Measurements from ENCODE around the gene TRAPPC2. TPM values are rescaled to one million over a fixed set of nuclear protein-coding genes. Genes with fewer than 3 reads are reported as not detected.

The TRAPPC2 gene
- total RNA-seq, 4 donors from 2014 or later = 13.1 to 20.4 (median 15.2) TPM

- TF ChIP-seq POLR2A (IDR thresholded peaks at IDR 0.05; ENCODE audit: low read depth) (no peak), POLR2AphosphoS5 (IDR thresholded peaks at IDR 0.05) (no peak), CTCF (IDR thresholded peaks at IDR 0.05) (no peak), EP300 (IDR thresholded peaks at IDR 0.05) (no peak)
- Histone ChIP-seq H3K27me3 (no peaks in the 10 kb centered on the region), H3K27ac (replicated peaks in 1 of 4) (no peak overlapping the region), H3K4me3 (no peak overlapping the region), H3K4me1 (peaks cover 29 to 72% (median 69%) of the 10 kb centered on the region in 4 donors), H3K36me3 (no peaks in the 10 kb centered on the region), H3K9me3 (no peaks in the 10 kb centered on the region)
- WGBS = 83% methylated on average over 1 of the region's 1 CpG
- DNase-seq (ENCODE audit: extremely low spot score) = no peak
- intact Hi-C loops (cut with DNase I) = no loop called here
Measured at GRCh38 chrX:13697976-13698375, 36.4 kb downstream of the TRAPPC2 start.

GRCh38 chrX:13697455-13697854 is 37.0 kb downstream of the TRAPPC2 start:
- intact Hi-C loops (cut with DNase I) = no loop called here
- Histone ChIP-seq H3K27ac (replicated peaks in 1 of 4) (no peak overlapping the region), H3K36me3 (no peaks in the 10 kb centered on the region), H3K4me1 (peaks cover 29 to 73% (median 70%) of the 10 kb centered on the region in 4 donors), H3K9me3 (no peaks in the 10 kb centered on the region), H3K4me3 (no peak overlapping the region), H3K27me3 (no peaks in the 10 kb centered on the region)
- TF ChIP-seq CTCF (IDR thresholded peaks at IDR 0.05) (no peak), POLR2AphosphoS5 (IDR thresholded peaks at IDR 0.05) (no peak), POLR2A (IDR thresholded peaks at IDR 0.05; ENCODE audit: low read depth) (no peak), EP300 (IDR thresholded peaks at IDR 0.05) (no peak)
- DNase-seq (ENCODE audit: extremely low spot score) = no peak
- 87% methylated on average over 2 of the region's 2 CpGs for WGBS

GRCh38 chrX:13695601-13696115 is 38.8 kb downstream of the TRAPPC2 start:
- H3K27ac ChIP-seq (replicated peaks in 1 of 4) = no peak overlapping the region
- no peak for TF ChIP-seq POLR2A (IDR thresholded peaks at IDR 0.05; ENCODE audit: low read depth)
- no peak for TF ChIP-seq POLR2AphosphoS5 (IDR thresholded peaks at IDR 0.05)
- no peak for TF ChIP-seq CTCF (IDR thresholded peaks at IDR 0.05)
- no peak for TF ChIP-seq EP300 (IDR thresholded peaks at IDR 0.05)
- intact Hi-C loops (cut with DNase I) = no loop called here
- no peaks in the 10 kb centered on the region for H3K36me3 ChIP-seq
- peaks cover 42 to 83% (median 81%) of the 10 kb centered on the region in 4 donors for H3K4me1 ChIP-seq
- 90% methylated on average over 4 of the region's 4 CpGs for WGBS
- H3K4me3 ChIP-seq = no peak overlapping the region
- DNase-seq (ENCODE audit: extremely low spot score) = no peak
- no peaks in the 10 kb centered on the region for H3K9me3 ChIP-seq
- no peaks in the 10 kb centered on the region for H3K27me3 ChIP-seq

- Histone ChIP-seq H3K9me3 (no peaks in the 10 kb centered on the region), H3K27me3 (no peaks in the 10 kb centered on the region), H3K4me1 (peaks cover 42 to 82% (median 81%) of the 10 kb centered on the region in 4 donors), H3K27ac (replicated peaks in 1 of 4) (peak overlapping the region in 1 of 4 donors; percentile 17), H3K36me3 (no peaks in the 10 kb centered on the region), H3K4me3 (no peak overlapping the region)
- no peak for DNase-seq (ENCODE audit: extremely low spot score)
- 66% methylated on average over 8 of the region's 8 CpGs for WGBS
- no peak for TF ChIP-seq CTCF (IDR thresholded peaks at IDR 0.05)
- no peak for TF ChIP-seq POLR2A (IDR thresholded peaks at IDR 0.05; ENCODE audit: low read depth)
- no peak for TF ChIP-seq POLR2AphosphoS5 (IDR thresholded peaks at IDR 0.05)
- TF ChIP-seq EP300 (IDR thresholded peaks at IDR 0.05) = no peak
- intact Hi-C loops (cut with DNase I) = no loop called here
Measured at GRCh38 chrX:13694983-13695382, 39.4 kb downstream of the TRAPPC2 start.

GRCh38 chrX:13694359-13694758 is 40.1 kb downstream of the TRAPPC2 start:
- no peak overlapping the region for H3K4me3 ChIP-seq
- no peaks in the 10 kb centered on the region for H3K9me3 ChIP-seq
- H3K27ac ChIP-seq (replicated peaks in 1 of 4) = peak overlapping the region in 1 of 4 donors; percentile 17
- no peaks in the 10 kb centered on the region for H3K36me3 ChIP-seq
- intact Hi-C loops (cut with DNase I) = no loop called here
- no peaks in the 10 kb centered on the region for H3K27me3 ChIP-seq
- WGBS = 73% methylated on average over 2 of the region's 2 CpGs
- DNase-seq (ENCODE audit: extremely low spot score) = no peak
- peaks cover 37 to 78% (median 76%) of the 10 kb centered on the region in 4 donors for H3K4me1 ChIP-seq
- TF ChIP-seq POLR2AphosphoS5 (IDR thresholded peaks at IDR 0.05) (no peak), POLR2A (IDR thresholded peaks at IDR 0.05; ENCODE audit: low read depth) (no peak), EP300 (IDR thresholded peaks at IDR 0.05) (no peak), CTCF (IDR thresholded peaks at IDR 0.05) (no peak)

All from esophagus muscularis mucosa (tissue), 4 donors.